Transverse colon (tissue), 4 donors: ENCODE data around the gene PCSK9. TPM values are rescaled to one million over a fixed set of nuclear protein-coding genes. Genes with fewer than 3 reads are reported as not detected.

Experiments used
- DNase-seq: peaks from one replicate; pipeline ENCODE4 v3.0.0-alpha.2; 2019
- H3K27ac ChIP-seq, 4 donors: fragments of 200-600 bp; sonication (generic); 2 replicates each; pipeline ENCODE4 v1.5.1; 2016 to 2018; ENCODE audit warnings: inconsistent platforms in 4 of 4
- H3K27me3 ChIP-seq: fragments of 200-600 bp; sonication (generic); 2 replicates; pipeline ENCODE4 v1.5.1; 2017; ENCODE audit warnings: inconsistent platforms
- H3K36me3 ChIP-seq, 4 donors: fragments of 200-600 bp; sonication (generic); 2 replicates each; pipeline ENCODE4 v1.5.1; 2017 to 2019; ENCODE audit warnings: inconsistent platforms in 4 of 4
- H3K4me1 ChIP-seq, 4 donors: fragments of 200-600 bp; sonication (generic); 2 replicates each; pipeline ENCODE4 v1.5.1; 2017 to 2020; ENCODE audit warnings: inconsistent platforms in 4 of 4
- H3K4me3 ChIP-seq, 4 donors: fragments of 200-600 bp; sonication (generic); 1 replicate in 1 of 4; 2 replicates in 3 of 4; pipeline versions ENCODE4 v1.5.1 to v1.6.1; 2017 to 2019; ENCODE audit warnings: inconsistent platforms in 4 of 4
- H3K9me3 ChIP-seq, 2 donors: fragments of 200-600 bp; sonication (generic); 2 replicates each; pipeline ENCODE4 v1.5.1; 2017 to 2019; ENCODE audit warnings: inconsistent platforms in 2 of 2
- EP300 ChIP-seq: sonication (generic); formaldehyde crosslinking; IDR thresholded peaks from one replicate; pipeline ENCODE4 v1.6.1; 2017; ENCODE audit warnings: antibody characterized with exemption, low read depth
- POLR2A ChIP-seq: fragments of 450-650 bp; IDR thresholded peaks from one replicate; pipeline ENCODE4 v1.6.1; 2016; ENCODE audit warnings: antibody characterized with exemption, mild to moderate bottlenecking, moderate library complexity
- POLR2AphosphoS5 ChIP-seq, 3 donors: sonication (generic); formaldehyde crosslinking; IDR thresholded peaks; one replicate each; pipeline ENCODE4 v1.6.1; 2016; ENCODE audit warnings: antibody characterized with exemption in 3 of 3
- WGBS, 2 donors: methylation state at CpG; one replicate each; pipeline ENCODE4 v1.1.5; 2018; ENCODE audit warnings: low coverage in 1 of 2; 5-methylcytosine and 5-hydroxymethylcytosine counted together
- in situ Hi-C, 4 donors: fragments of 200-750 bp; cut with MboI; loops; one replicate each; pipeline versions ENCODE4 v1.15.0 to v1.15.1; 2017; ENCODE audit warnings: low sequenced_read_pairs in 3 of 4, low pct_ligation_motif_present in 1 of 4, low pct_unique_long_range_greater_than_20kb in 1 of 4
- intact Hi-C: fragments of 100-400 bp; cut with DNase I; formaldehyde crosslinking; loops from one replicate; pipeline ENCODE4 v1.15.1; 2023; ENCODE audit warnings: low total_unique reads
- total RNA-seq, 4 donors: library from RNA; depleted of rRNA; stranded (reverse); fragments of >200 nt; gene quantifications; one replicate each; pipeline ENCODE4 v1.1.0, GENCODE V29; 2016
- TF ChIP-seq, protein P1 (sequence below), 5 experiments: fragments of 200-600 bp in 3 of 5; fragments of 450-650 bp in 2 of 5; sonication (generic) in 3 of 5; IDR thresholded peaks; 1 replicate in 2 of 5; 2 replicates in 3 of 5; pipeline ENCODE4 v1.5.1; 2016 to 2017; ENCODE audit warnings: antibody characterized with exemption in 5 of 5, inconsistent platforms in 3 of 5, mild to moderate bottlenecking in 2 of 5, moderate library complexity in 1 of 5

PCSK9 gene
- total RNA-seq, 4 donors from 2014 or later, result 1.9 to 18.9 (median 2.6) TPM; not detected in 1

DNA sequence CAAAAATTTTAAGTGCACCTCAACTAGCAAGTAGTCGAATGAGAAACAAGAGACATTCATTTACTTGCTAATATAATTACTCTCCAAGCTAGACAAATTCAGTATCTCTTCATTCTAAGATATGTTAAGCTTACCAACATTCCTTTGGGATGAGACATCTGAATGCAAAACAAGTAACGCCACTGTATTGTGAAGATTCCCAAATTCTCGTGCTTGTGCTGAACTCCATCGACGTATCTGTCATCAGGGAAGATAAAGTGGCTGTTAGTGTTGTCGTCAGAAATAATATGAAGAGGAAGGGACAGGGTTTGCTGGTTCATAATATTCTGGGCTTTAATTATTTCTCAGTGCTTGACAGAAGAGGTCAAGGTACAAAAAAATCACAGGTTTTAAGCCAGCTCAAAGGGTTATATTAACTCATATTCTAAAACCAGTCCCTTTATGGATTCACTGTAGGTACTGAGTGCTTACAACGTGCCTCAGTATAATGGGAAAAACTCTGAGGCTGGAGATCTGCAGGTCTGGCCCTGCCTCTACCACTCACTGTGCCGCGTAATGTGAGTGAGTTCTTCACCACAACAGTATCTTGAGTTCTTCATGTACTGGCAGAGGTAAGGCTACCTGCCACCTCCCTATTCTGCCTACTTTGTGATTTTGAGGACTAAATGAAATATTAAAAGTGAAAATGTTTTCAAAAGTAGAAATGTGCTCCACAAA, 42.0 kb downstream of the PCSK9 start:
- Histone ChIP-seq H3K27ac (no peak overlapping the region), H3K27me3 (no peaks in the 10 kb centered on the region), H3K9me3 (no peaks in the 10 kb centered on the region), H3K4me1 (no peaks in the 10 kb centered on the region), H3K4me3 (no peak overlapping the region), H3K36me3 (peaks cover 0 to 96% (median 41%) of the 10 kb centered on the region in 4 donors)
- in situ Hi-C loops (no loop called here), intact Hi-C loops (no loop called here)
- 77 to 80% methylated on average over 9 of the region's 9 CpGs for WGBS, 2 donors
- DNase-seq, result no peak
- TF ChIP-seq POLR2AphosphoS5 (IDR thresholded peaks at IDR 0.05) (no peak), POLR2A (no peak)
- TF ChIP-seq, protein P1, sequence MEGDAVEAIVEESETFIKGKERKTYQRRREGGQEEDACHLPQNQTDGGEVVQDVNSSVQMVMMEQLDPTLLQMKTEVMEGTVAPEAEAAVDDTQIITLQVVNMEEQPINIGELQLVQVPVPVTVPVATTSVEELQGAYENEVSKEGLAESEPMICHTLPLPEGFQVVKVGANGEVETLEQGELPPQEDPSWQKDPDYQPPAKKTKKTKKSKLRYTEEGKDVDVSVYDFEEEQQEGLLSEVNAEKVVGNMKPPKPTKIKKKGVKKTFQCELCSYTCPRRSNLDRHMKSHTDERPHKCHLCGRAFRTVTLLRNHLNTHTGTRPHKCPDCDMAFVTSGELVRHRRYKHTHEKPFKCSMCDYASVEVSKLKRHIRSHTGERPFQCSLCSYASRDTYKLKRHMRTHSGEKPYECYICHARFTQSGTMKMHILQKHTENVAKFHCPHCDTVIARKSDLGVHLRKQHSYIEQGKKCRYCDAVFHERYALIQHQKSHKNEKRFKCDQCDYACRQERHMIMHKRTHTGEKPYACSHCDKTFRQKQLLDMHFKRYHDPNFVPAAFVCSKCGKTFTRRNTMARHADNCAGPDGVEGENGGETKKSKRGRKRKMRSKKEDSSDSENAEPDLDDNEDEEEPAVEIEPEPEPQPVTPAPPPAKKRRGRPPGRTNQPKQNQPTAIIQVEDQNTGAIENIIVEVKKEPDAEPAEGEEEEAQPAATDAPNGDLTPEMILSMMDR (IDR thresholded peaks at IDR 0.05), result no peak

DNA sequence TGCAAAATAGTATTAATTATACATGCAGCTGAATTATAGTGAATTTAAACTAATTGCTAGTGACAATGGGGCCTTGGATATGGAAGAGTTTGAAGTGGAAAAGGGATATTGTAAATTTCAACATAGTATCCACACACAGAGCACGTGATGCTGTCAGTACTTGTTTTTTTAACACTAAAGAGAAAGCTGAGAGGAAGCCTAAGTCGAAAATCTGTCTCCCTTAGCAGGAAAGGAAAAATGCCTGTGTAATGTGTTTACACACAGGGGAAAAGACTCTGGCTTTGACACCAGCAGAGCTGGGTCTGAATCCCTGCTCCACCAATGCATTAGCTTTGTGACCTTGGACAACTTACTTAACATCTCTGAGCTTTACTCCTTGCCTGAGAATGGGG, 42.6 kb downstream of the PCSK9 start:
- 54 to 80% methylated on average over 2 of the region's 2 CpGs for WGBS, 2 donors
- DNase-seq, result no peak
- no peak overlapping the region for H3K27ac ChIP-seq
- peaks cover 0 to 97% (median 42%) of the 10 kb centered on the region in 4 donors for H3K36me3 ChIP-seq
- TF ChIP-seq EP300 (no peak), POLR2A (no peak), POLR2AphosphoS5 (IDR thresholded peaks at IDR 0.05) (no peak)
- TF ChIP-seq, protein P1 (IDR thresholded peaks at IDR 0.05), result no peak
- H3K4me1 ChIP-seq, result no peaks in the 10 kb centered on the region
- intact Hi-C loops, result no loop called here
- no peak overlapping the region for H3K4me3 ChIP-seq
- H3K9me3 ChIP-seq, result no peaks in the 10 kb centered on the region
- no peaks in the 10 kb centered on the region for H3K27me3 ChIP-seq
- in situ Hi-C loops, result no loop called here

DNA sequence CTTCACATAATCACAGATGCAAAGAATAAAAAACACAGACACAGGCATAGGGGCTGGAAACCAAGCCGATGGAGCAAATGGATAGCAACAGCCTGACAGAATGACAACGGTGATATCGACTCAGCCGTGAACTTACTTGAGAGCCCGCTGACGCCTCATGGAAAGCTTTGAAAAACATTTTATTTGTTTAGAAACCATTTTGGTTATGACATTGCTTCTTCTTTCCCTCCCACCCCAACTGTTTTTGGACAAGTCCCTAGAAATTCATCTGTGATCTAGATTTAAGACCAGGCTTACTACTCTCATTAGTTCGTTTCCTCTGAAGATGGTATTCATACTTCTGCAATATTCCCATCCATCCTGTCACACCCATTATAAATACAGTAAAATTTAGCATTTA, 44.9 kb downstream of the PCSK9 start:
- 94 to 96% methylated on average over 6 to 7 of the region's 7 CpGs for WGBS, 2 donors
- no peaks in the 10 kb centered on the region for H3K9me3 ChIP-seq
- no peak overlapping the region for H3K27ac ChIP-seq
- no peaks in the 10 kb centered on the region for H3K27me3 ChIP-seq
- DNase-seq, result no peak
- H3K4me3 ChIP-seq, result no peak overlapping the region
- H3K36me3 ChIP-seq, result peaks cover 0 to 97% (median 36%) of the 10 kb centered on the region in 4 donors
- intact Hi-C loops (no loop called here), in situ Hi-C loops (no loop called here)
- no peaks in the 10 kb centered on the region for H3K4me1 ChIP-seq
- TF ChIP-seq, protein P1 (IDR thresholded peaks at IDR 0.05), result no peak
- TF ChIP-seq EP300 (no peak), POLR2AphosphoS5 (IDR thresholded peaks at IDR 0.05) (no peak), POLR2A (no peak)

DNA sequence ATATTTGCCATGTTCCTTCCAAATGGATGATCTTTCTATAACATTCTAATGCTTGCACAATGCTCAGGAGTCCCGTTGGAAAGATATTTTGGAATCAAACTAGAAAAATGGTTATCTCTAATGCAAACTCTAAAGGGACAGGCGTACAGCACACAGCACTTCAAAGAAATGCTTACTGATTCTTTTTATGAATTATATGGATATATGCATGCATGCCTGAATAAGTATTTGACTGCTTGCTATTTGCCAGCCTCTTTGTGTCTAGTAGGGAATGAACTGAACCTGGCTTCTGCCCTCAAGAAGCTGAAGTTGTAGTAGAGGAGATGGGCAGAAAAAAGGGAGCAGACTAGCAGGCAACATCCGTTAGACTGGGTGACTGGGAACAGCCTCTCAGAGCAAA, 48.1 kb downstream of the PCSK9 start:
- intact Hi-C loops (no loop called here), in situ Hi-C loops (no loop called here)
- no peaks in the 10 kb centered on the region for H3K27me3 ChIP-seq
- no peak for DNase-seq
- TF ChIP-seq, protein P1 (IDR thresholded peaks at IDR 0.05), result no peak
- no peak for TF ChIP-seq POLR2A
- TF ChIP-seq POLR2AphosphoS5 (IDR thresholded peaks at IDR 0.05), result no peak
- TF ChIP-seq EP300, result no peak
- H3K4me1 ChIP-seq, result no peaks in the 10 kb centered on the region
- no peaks in the 10 kb centered on the region for H3K9me3 ChIP-seq
- H3K27ac ChIP-seq, result no peak overlapping the region
- H3K36me3 ChIP-seq, result peaks cover 0 to 99% (median 40%) of the 10 kb centered on the region in 4 donors
- no peak overlapping the region for H3K4me3 ChIP-seq
- WGBS, 2 donors, result 85 to 88% methylated on average over 3 of the region's 3 CpGs
